Skeletal muscle tissue (tissue), 4 donors: ENCODE data around the gene PPP1R2C. TPM values are rescaled to one million over a fixed set of nuclear protein-coding genes. Genes with fewer than 3 reads are reported as not detected.

Source experiments
- H3K27ac ChIP-seq: one replicate; pipeline ENCODE4 v1.7.0; 2013; ENCODE audit warnings: mild to moderate bottlenecking, low read depth, low read length, inconsistent platforms
- H3K27me3 ChIP-seq, 3 donors: one replicate each; pipeline ENCODE4 v1.7.0; 2013; ENCODE audit warnings: low read length in 3 of 3; ENCODE audit not compliant: control insufficient read depth in 3 of 3, insufficient read depth in 3 of 3
- H3K36me3 ChIP-seq, 3 donors: one replicate each; pipeline ENCODE4 v1.7.0; 2013; ENCODE audit warnings: low read length in 3 of 3; ENCODE audit not compliant: control insufficient read depth in 3 of 3, insufficient read depth in 3 of 3
- H3K4me1 ChIP-seq, 3 donors: one replicate each; pipeline ENCODE4 v1.7.0; 2013; ENCODE audit warnings: low read length in 3 of 3, mild to moderate bottlenecking in 3 of 3; ENCODE audit not compliant: control insufficient read depth in 3 of 3, insufficient read depth in 3 of 3
- H3K4me3 ChIP-seq, 3 donors: one replicate each; pipeline ENCODE4 v1.7.0; 2013; ENCODE audit warnings: low read length in 3 of 3
- H3K9ac ChIP-seq, 3 donors: one replicate each; pipeline ENCODE4 v1.7.0; 2013; ENCODE audit warnings: low read length in 3 of 3, mild to moderate bottlenecking in 3 of 3, moderate library complexity in 2 of 3, low read depth in 1 of 3
- H3K9me3 ChIP-seq, 3 donors: one replicate each; pipeline ENCODE4 v1.7.0; 2013; ENCODE audit warnings: low read length in 3 of 3; ENCODE audit not compliant: control insufficient read depth in 3 of 3
- total RNA-seq: library from RNA; depleted of rRNA; stranded (reverse); fragments of >200 nt; gene quantifications from one replicate; pipeline ENCODE4 v1.2.3, GENCODE V29; 2014
- donor health status: Osteomylitis.

PPP1R2C gene
- not detected for total RNA-seq

DNA sequence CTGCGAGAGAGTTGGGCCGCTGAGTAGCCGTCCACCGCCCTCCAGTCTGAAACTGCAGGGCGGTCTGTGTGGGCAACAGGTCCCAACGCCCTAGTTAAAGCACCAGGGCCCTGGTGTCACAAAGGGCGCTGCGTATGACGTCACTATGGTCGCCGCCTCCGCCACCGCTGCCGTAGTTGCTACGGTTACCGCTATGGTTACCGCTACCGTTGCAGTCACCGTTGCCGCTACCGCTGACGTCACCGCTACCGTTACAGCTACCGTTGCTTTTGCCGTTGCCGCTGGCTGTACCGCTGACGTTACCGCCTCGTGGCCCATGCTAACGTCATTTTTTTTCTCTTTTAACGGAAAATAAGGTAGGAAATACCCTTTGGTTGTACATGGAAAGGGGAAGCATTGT lies at the start of gene PPP1R2C:
TSS of gene PPP1R2C (minus strand) at position 68 of the 400 bp plus-strand sequence. CDS start 84 bp downstream, outside the sequence.
- no peaks in the 10 kb centered on the region for H3K4me1 ChIP-seq

DNA sequence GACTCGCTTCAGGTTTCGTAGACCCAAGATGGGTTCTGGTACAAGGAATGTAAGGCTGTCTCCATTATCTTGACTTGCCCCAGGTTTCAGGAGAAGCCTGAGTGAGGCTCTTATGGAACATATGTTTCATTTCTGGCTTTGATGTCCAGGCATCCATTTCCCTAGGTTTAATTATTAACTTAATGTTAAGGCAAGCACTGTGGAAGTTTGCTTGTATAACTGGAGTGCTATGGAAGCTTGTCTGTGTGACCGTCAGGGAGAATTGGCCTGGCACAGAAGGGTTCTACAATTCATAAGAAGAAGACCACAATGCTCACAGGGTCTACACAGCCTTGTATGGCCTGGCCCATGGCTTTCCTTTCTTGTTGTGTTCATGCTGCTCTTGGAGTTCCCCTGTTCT lies 47.2 kb upstream of the PPP1R2C start:
- H3K27ac ChIP-seq = no peak overlapping the region
- no peaks in the 10 kb centered on the region for H3K27me3 ChIP-seq
- H3K4me1 ChIP-seq = no peaks in the 10 kb centered on the region
- no peaks in the 10 kb centered on the region for H3K36me3 ChIP-seq
- H3K4me3 ChIP-seq = no peak overlapping the region
- no peaks in the 10 kb centered on the region for H3K9me3 ChIP-seq
- H3K9ac ChIP-seq = no peak overlapping the region

More for the DNA sequence above, at the start of gene PPP1R2C:
- peaks cover 0 to 5% (median 0%) of the 10 kb centered on the region in 3 donors for H3K9me3 ChIP-seq
- peaks cover 0 to 2% (median 0%) of the 10 kb centered on the region in 3 donors for H3K27me3 ChIP-seq
- H3K36me3 ChIP-seq = no peaks in the 10 kb centered on the region
- H3K9ac ChIP-seq = no peak within 1 kb of the TSS
- no peak within 1 kb of the TSS for H3K4me3 ChIP-seq
- no peak within 1 kb of the TSS for H3K27ac ChIP-seq

DNA sequence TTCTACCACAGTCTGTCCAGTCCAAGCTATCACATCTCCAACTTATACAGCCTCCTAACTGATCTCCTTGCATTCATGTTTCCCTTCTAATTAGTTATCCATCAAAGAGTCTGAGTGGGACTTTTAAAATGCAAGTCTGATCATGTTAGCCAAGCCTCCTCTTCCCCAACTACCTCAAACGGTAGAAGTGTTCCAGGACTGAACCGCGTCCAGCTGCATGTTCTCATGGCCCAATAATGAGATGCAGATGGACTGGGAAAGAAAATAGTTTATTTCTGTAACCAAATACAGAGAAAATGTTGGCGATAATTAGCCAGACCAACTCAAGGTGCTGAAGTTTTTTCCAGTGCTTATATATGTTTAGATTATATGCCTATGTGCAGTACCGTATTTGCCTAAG lies 46.6 kb upstream of the PPP1R2C start:
- Histone ChIP-seq H3K9ac (no peak overlapping the region), H3K4me3 (no peak overlapping the region), H3K27ac (no peak overlapping the region), H3K27me3 (no peaks in the 10 kb centered on the region), H3K9me3 (no peaks in the 10 kb centered on the region), H3K4me1 (no peaks in the 10 kb centered on the region), H3K36me3 (no peaks in the 10 kb centered on the region)

DNA sequence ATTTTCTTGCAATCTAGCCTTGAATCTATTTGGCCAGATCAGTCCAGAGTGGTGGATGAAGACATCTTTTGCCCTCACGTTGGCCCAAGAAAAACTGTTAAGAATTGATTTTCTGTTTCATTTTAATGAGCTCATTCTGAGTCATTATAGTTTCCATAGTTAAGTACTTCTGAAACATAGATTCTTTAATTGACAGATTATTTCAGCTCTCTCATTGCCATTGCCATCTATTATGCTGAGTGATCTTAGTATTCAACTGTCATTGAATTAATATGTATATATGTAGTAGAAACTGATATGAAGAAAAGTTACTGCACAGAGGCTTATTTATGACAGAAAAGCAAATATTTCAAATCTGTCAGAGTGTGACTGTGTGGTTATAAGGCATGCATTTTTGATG lies 45.5 kb upstream of the PPP1R2C start:
- Histone ChIP-seq H3K4me1 (no peaks in the 10 kb centered on the region), H3K9ac (no peak overlapping the region), H3K27ac (no peak overlapping the region), H3K36me3 (no peaks in the 10 kb centered on the region), H3K27me3 (no peaks in the 10 kb centered on the region), H3K9me3 (peaks cover 0 to 5% (median 0%) of the 10 kb centered on the region in 3 donors), H3K4me3 (no peak overlapping the region)

DNA sequence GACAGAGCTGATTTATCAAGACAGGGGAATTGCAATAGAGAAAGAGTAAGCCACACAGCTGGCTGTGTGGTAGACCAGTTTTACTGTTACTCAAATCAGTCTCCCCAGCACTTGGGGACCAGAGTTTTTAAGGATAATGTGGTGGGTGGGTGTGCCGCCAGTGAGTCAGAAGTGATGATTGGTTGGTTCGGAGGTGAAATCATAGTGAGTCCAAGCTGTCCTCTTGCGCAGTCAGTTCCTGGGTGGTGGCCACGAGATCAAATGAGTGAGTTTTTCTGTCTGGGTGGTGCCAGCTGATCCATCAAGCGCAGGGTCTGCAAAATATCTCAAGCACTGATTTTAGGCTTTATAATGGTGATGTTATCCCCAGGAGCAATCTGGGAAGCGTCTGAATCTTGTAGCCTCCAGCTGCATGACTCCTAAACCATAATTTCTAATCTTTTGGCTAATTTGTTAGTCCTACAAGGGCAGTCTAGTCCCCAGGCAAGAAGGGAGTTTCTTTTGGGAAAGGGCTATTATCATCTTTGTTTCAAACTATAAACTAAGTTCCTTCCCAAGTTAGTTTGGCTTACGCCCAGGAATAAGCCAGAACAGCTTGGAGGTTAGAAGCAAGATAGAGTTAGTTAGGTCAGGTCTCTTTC lies 44.0 kb upstream of the PPP1R2C start:
- no peak overlapping the region for H3K4me3 ChIP-seq
- no peaks in the 10 kb centered on the region for H3K4me1 ChIP-seq
- H3K9ac ChIP-seq = no peak overlapping the region
- no peaks in the 10 kb centered on the region for H3K27me3 ChIP-seq
- no peak overlapping the region for H3K27ac ChIP-seq
- no peaks in the 10 kb centered on the region for H3K36me3 ChIP-seq
- peaks cover 0 to 5% (median 0%) of the 10 kb centered on the region in 3 donors for H3K9me3 ChIP-seq

DNA sequence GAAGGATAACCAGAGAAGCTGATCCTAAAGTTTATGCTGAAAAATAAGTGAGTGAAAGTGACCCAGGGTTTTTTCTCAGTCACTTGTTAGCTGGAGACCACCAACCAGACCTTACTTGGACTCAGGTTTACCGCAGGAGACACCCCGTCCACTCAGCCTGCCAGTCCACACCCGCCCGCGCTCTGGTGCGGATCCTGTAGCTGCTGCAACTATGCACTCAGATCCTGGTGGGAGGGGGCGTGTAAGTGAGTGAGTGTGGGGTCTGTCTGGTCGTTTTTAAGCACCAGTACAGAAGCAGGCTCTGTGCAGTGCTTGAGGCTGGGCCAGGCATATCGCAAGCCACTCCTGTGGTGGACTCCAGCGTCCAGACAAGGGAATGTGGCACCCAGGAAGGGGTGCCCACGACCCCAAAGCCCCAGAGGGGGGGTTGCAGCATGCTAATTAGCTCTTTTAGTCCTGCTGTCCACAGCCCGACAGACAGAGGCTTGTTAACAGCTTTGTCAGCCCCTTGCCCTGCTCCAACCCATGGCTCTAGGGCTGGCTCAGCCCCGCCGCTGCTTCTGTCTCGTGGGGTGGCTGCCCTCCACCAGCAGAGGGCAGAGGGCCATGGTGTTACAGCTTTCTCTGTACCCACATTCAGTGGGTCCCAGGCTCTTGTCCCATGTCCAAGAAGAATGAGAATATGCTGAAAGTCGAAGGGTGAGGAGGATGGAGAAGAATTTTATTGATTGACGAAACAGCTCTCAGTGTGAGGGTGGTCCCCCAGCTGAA lies 40.4 kb upstream of the PPP1R2C start:
- H3K9ac ChIP-seq = no peak overlapping the region
- H3K36me3 ChIP-seq = no peaks in the 10 kb centered on the region
- peaks cover 0 to 5% (median 0%) of the 10 kb centered on the region in 3 donors for H3K9me3 ChIP-seq
- no peak overlapping the region for H3K27ac ChIP-seq
- H3K27me3 ChIP-seq = no peaks in the 10 kb centered on the region
- no peak overlapping the region for H3K4me3 ChIP-seq
- no peaks in the 10 kb centered on the region for H3K4me1 ChIP-seq

DNA sequence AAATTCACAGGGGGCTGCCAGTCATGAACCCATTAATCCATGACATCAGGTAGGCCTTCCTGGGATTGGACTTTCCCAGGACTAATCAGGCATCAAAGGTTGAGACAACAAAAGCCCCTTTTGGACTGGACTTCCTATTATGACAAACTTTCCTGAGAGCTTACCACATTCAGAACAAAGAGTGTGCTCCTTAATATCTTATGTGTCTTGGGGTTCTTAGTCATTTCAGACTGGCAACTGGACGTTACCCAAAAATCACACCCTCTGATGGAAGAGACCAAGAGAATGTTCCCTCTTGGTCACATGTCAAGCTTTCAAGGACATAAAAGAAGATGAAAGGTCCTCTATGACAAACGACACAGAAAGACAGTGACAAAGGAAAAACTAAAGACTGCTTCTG lies 31.6 kb upstream of the PPP1R2C start:
- H3K27me3 ChIP-seq = no peaks in the 10 kb centered on the region
- no peak overlapping the region for H3K9ac ChIP-seq
- no peak overlapping the region for H3K27ac ChIP-seq
- no peaks in the 10 kb centered on the region for H3K4me1 ChIP-seq
- no peaks in the 10 kb centered on the region for H3K9me3 ChIP-seq
- H3K4me3 ChIP-seq = no peak overlapping the region
- H3K36me3 ChIP-seq = no peaks in the 10 kb centered on the region

DNA sequence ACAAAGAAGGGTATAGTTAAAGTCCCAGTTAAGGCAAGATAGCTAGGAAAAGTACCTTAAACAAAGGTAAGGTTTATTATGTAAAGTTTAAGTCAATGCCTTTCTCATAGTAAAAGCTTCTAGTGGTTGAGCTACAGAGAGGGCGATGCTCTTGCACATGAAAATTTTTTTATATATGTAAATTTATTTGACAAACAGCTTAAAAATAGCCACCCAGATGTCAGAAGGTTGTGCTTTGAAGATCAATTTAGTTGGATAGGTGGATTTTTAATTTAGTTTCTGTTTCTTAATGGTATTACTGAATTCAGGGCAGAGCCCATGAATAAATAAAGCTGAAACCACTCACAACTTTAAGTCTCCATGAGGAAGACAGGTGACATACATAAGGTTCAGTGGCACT lies 29.4 kb upstream of the PPP1R2C start:
- no peak overlapping the region for H3K27ac ChIP-seq
- no peak overlapping the region for H3K4me3 ChIP-seq
- no peaks in the 10 kb centered on the region for H3K27me3 ChIP-seq
- no peaks in the 10 kb centered on the region for H3K4me1 ChIP-seq
- no peaks in the 10 kb centered on the region for H3K9me3 ChIP-seq
- no peak overlapping the region for H3K9ac ChIP-seq
- H3K36me3 ChIP-seq = no peaks in the 10 kb centered on the region

DNA sequence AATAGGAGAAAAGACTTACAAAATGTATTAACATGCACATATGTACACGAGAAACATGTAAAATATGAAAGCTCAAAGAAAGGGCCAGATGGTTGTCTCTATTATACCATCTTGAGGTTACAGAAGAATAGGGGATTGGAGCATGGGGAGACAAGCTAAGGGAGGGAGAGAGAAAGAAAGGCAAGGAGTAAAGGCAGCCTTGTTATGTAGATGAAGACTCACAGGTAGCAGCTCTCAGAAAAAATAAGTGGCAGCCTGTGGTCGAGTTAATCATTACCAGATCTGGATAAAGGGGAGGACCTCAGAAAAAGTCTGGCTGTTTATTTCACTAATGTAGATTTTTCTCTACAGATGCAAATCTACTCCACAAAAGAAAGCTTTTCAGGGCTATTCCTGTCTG lies 26.6 kb upstream of the PPP1R2C start:
- Histone ChIP-seq H3K9ac (no peak overlapping the region), H3K9me3 (no peaks in the 10 kb centered on the region), H3K4me1 (no peaks in the 10 kb centered on the region), H3K4me3 (no peak overlapping the region), H3K27ac (no peak overlapping the region), H3K36me3 (no peaks in the 10 kb centered on the region), H3K27me3 (no peaks in the 10 kb centered on the region)

DNA sequence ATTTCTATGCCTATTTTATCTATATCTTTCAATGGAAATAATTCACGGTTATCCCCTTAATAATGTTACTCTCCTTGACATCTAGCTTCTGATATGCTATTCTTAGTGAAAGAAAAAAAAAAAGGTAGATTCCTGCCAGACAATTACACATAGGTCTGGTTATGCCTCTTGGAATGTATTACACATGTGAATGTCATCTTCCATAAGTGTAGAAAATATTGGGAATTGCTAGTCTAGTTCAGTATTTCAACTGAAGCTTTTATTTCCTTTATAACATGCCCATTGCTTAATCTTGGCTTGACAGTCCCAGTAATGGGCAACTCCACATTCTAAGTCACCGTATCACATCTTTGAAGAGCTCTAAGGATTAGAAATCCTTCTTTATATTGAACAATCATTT lies 25.4 kb upstream of the PPP1R2C start:
- Histone ChIP-seq H3K36me3 (no peaks in the 10 kb centered on the region), H3K27me3 (no peaks in the 10 kb centered on the region), H3K27ac (no peak overlapping the region), H3K4me1 (no peaks in the 10 kb centered on the region), H3K4me3 (no peak overlapping the region), H3K9me3 (no peaks in the 10 kb centered on the region), H3K9ac (no peak overlapping the region)
